Heart left ventricle (tissue), 16 donors: ENCODE measurements around the gene FXYD5. TPM values are rescaled to one million over a fixed set of nuclear protein-coding genes. Genes with fewer than 3 reads are reported as not detected.
A peak's percentile ranks its signal among the peaks of the same experiment; 100 is the strongest.

Source experiments
- ATAC-seq, 4 donors: fragments of 200-7000 bp; cut with Tn5 transposase; one replicate each; pipeline ENCODE4 v1.9.1; 2020 to 2022; ENCODE audit warnings: moderate library complexity in 4 of 4, mild to moderate bottlenecking in 3 of 4, moderate number of reproducible peaks in 1 of 4
- DNase-seq, 5 donors: peaks; one replicate each; pipeline ENCODE4 v3.0.0-alpha.2; 2020
- H3K27ac ChIP-seq, 12 donors: fragments of 200-600 bp; sonication (generic) in 4 of 12; one replicate each; pipeline versions ENCODE4 v1.5.0 to v1.8.0; 2016 to 2022; ENCODE audit warnings: mild to moderate bottlenecking in 2 of 12
- H3K27me3 ChIP-seq, 9 donors: fragments of 200-600 bp; sonication (generic) in 2 of 9; one replicate each; pipeline versions ENCODE4 v1.5.1 to v1.8.0; 2016 to 2022; ENCODE audit warnings: mild to moderate bottlenecking in 3 of 9
- H3K36me3 ChIP-seq, 9 donors: fragments of 200-600 bp; sonication (generic) in 2 of 9; one replicate each; pipeline versions ENCODE4 v1.5.0 to v1.8.0; 2018 to 2022; ENCODE audit warnings: mild to moderate bottlenecking in 2 of 9
- H3K4me1 ChIP-seq, 12 donors: fragments of 200-600 bp; sonication (generic) in 4 of 12; one replicate each; pipeline versions ENCODE4 v1.5.0 to v1.8.0; 2016 to 2022; ENCODE audit warnings: mild to moderate bottlenecking in 3 of 12
- H3K4me3 ChIP-seq, 12 donors: fragments of 200-600 bp; sonication (generic) in 4 of 12; one replicate each; pipeline versions ENCODE4 v1.5.0 to v1.8.0; 2017 to 2022; ENCODE audit warnings: mild to moderate bottlenecking in 9 of 12, moderate library complexity in 4 of 12
- H3K9me3 ChIP-seq, 12 donors: fragments of 200-600 bp; sonication (generic) in 4 of 12; one replicate each; pipeline versions ENCODE4 v1.5.0 to v1.8.0; 2016 to 2022; ENCODE audit warnings: mild to moderate bottlenecking in 1 of 12
- CTCF ChIP-seq, 12 donors: fragments of 200-600 bp; sonication (generic) in 4 of 12; IDR thresholded peaks; one replicate each; pipeline versions ENCODE4 v1.5.0 to v1.8.0; 2018 to 2022; ENCODE audit warnings: antibody characterized with exemption in 12 of 12, mild to moderate bottlenecking in 5 of 12
- POLR2A ChIP-seq, 2 donors: fragments of 450-650 bp; IDR thresholded peaks; one replicate each; pipeline ENCODE4 v1.6.1; 2017; ENCODE audit warnings: antibody characterized with exemption in 2 of 2, mild to moderate bottlenecking in 2 of 2, moderate library complexity in 2 of 2
- WGBS, 4 donors: extraction: QIAGEN DNeasy Blood & Tissue Kit in 2 of 4; methylation state at CpG; one replicate each; pipeline versions ENCODE4 v1.1.5 to v1.1.7; 2013 to 2018; 5-methylcytosine and 5-hydroxymethylcytosine counted together
- intact Hi-C, 10 donors: fragments of 100-400 bp; cut with DNase I; formaldehyde crosslinking; loops; one replicate each; pipeline versions ENCODE4 v1.11.1 to v1.14.2; 2022
- polyA plus RNA-seq, 2 donors: library from polyadenylated mRNA; stranded (reverse); fragments of 200-250 nt; gene quantifications; one replicate each; pipeline ENCODE4 v1.2.3, GENCODE V29; 2013
- total RNA-seq, 9 donors: library from RNA; depleted of rRNA in 2 of 9; stranded (reverse); fragments of >200 nt in 2 of 9; fragmentation: NEBNext Ultra II Directional in 3 of 9; extraction: Animal tissue kit (Norgen Biotek cat#: 25700) in 3 of 9; gene quantifications; one replicate each; pipeline versions ENCODE4 v1.1.0 to v1.2.4, GENCODE V29; 2016 to 2023
- donor health status: ischemic (EF 13 %, LVEDD 7.1; RV severe dilation, severe dysfunction).
- donor health status: healthy with polysubstance abuse.
- donor health status: DM: no; HTN: yes; CAD: no.
- donor health status: DM: no; HTN: no; CAD: no.
- donor health status: ischemic (EF 25% LVEDD 6.9; RV normal size, moderate dysfunction).
- donor health status: ischemic (EF 25% LVEDD 5.7; RV mildly dilated, moderate dysfunction).
- donor health status: healthy.
- donor health status: DM: yes; HTN: yes; CAD: no.
- donor health status: ischemic (EF 35%, LVEDD 5.7; RV mildly dilated, moderate dysfunction).
- donor health status: nonischemic (EF 11% LVEDD 7.7; RV severe dilation, severe dysfunction).
- donor health status: DM: yes; HTN: yes; CAD: no.
- donor health status: PGD.
- donor health status: ischemic (EF 29% LVEDD 5.4; RV normal size, mild dysfunction).
- donor health status: nonischemic (EF 23%, LVEDD 6.1; RV moderate dilation, normal function).

Gene FXYD5
- total and polyA plus RNA-seq, 11 donors: 15.3 to 87.9 (median 25.6) TPM

GRCh38 chr19:35114353-35115176, 40.0 kb upstream of the FXYD5 start:
- peaks cover 0 to 21% (median 7%) of the 10 kb centered on the region in 12 donors for H3K4me1 ChIP-seq
- intact Hi-C loops: loop anchor here in 7 of 10 donors (1.0 to 2.0 kb wide), 3 partner anchors 20 to 22 kb away; partner anchors contain the start of gene LGI4 (in 6 of the 7)
- ATAC-seq (peak; percentile 74 to 87 (median 76)), DNase-seq (peak in 4 of 5 donors; percentile 52 to 82 (median 66))
- no peaks in the 10 kb centered on the region for H3K9me3 ChIP-seq
- H3K36me3 ChIP-seq: no peaks in the 10 kb centered on the region
- peaks cover 0 to 2% (median 0%) of the 10 kb centered on the region in 9 donors for H3K27me3 ChIP-seq
- H3K27ac ChIP-seq: peak overlapping the region in 3 of 12 donors; percentile 3 to 39 (median 19)
- 9 to 12% (median 11%) methylated on average over 22 to 23 of the region's 23 CpGs for WGBS, 4 donors
- peak overlapping the region in 11 of 12 donors; percentile 9 to 52 (median 40) for H3K4me3 ChIP-seq
- TF ChIP-seq CTCF (IDR thresholded peaks at IDR 0.05) (peak; percentile 93 to 99 (median 97)), POLR2A (IDR thresholded peaks at IDR 0.05) (no peak)

GRCh38 chr19:35115177-35115951, 39.2 kb upstream of the FXYD5 start, which contains the start of gene FXYD3:
Gene FXYD3 (plus strand): TSS chr19:35115823. CDS start chr19:35119377, 3,554 bp downstream.
- H3K4me3 ChIP-seq: peak within 1 kb of the TSS in 11 of 12 donors; percentile 9 to 52 (median 40)
- no peaks in the 10 kb centered on the region for H3K36me3 ChIP-seq
- H3K9me3 ChIP-seq: no peaks in the 10 kb centered on the region
- WGBS, 4 donors: 57 to 77% (median 66%) methylated on average over 11 to 14 of the region's 14 CpGs
- intact Hi-C loops: loop anchor here in 3 of 10 donors (2.0 kb wide), 2 partner anchors 19 to 21 kb away; partner anchors contain the start of gene LGI4 (in 2 of the 3)
- H3K27ac ChIP-seq: peak within 1 kb of the TSS in 3 of 12 donors; percentile 19 to 39 (median 26)
- H3K4me1 ChIP-seq: peaks cover 0 to 28% (median 8%) of the 10 kb centered on the region in 12 donors
- H3K27me3 ChIP-seq: no peaks in the 10 kb centered on the region
- DNase-seq (no peak), ATAC-seq (peak in 2 of 4 donors; percentile 4 to 20)
- no peak for TF ChIP-seq POLR2A (IDR thresholded peaks at IDR 0.05)
- TF ChIP-seq CTCF (IDR thresholded peaks at IDR 0.05): no peak

- DNase-seq (no peak), ATAC-seq (no peak)
- Histone ChIP-seq H3K9me3 (no peaks in the 10 kb centered on the region), H3K4me1 (peaks cover 0 to 32% (median 8%) of the 10 kb centered on the region in 12 donors), H3K36me3 (no peaks in the 10 kb centered on the region), H3K4me3 (peak overlapping the region in 1 of 12 donors; percentile 13), H3K27ac (peak overlapping the region in 1 of 12 donors; percentile 26), H3K27me3 (no peaks in the 10 kb centered on the region)
- WGBS, 4 donors: 83 to 92% (median 88%) methylated on average over 12 to 13 of the region's 13 CpGs
- TF ChIP-seq CTCF (IDR thresholded peaks at IDR 0.05) (no peak), POLR2A (IDR thresholded peaks at IDR 0.05) (no peak)
- intact Hi-C loops: no loop called here
Observed at GRCh38 chr19:35116072-35116801, 38.3 kb upstream of the FXYD5 start.
